ENCODE data around the gene KCNJ1.

KCNJ1 gene

DNA sequence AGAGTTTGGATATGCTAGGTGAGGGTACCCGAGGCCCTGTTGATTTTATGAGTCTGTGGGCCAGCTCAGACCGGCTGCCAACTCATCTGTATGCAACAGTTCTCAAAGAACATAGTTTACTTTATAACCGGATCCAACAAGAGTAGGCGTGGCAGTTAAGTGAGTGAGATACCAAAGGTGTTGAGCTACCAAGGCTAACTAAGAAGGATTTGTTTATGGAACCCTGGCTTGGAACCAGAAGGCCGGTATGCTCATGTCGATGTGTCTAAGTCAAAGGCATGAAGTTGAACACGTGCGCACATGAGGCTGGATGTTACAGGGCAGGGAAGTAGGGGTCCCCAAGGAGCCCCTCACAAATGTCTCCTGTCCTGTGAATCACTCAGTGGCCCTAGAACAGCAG is at the start of gene KCNJ1:
Gene KCNJ1, minus strand, starts transcription at position 20 of the 400 bp plus-strand sequence. CDS start 27,053 bp downstream, outside the sequence.
- no peak for DNase-seq (ENCODE audit: low read depth in 2 of 2)

DNA sequence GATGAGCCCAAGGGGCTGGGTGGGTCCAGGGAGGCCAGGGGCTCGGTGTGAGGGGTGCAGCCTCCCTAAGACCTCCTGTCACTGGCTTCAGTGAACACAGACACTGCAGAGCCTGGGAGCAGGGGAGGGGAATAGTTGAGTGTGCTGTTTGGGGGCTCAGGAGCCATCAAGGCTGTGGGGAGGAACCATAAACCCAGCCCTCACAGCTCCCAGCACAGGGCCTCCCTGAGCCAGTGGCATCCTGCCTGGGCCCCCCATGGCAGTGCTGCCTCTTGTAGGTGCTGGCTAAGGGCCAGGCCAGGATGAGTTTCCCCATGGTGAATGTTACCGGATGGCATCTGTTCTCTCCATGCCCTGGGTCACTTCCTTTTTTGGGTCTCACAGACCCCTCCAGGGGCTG is 49.6 kb upstream of the KCNJ1 start:
- no peak for DNase-seq (ENCODE audit: low read depth in 2 of 2)

DNA sequence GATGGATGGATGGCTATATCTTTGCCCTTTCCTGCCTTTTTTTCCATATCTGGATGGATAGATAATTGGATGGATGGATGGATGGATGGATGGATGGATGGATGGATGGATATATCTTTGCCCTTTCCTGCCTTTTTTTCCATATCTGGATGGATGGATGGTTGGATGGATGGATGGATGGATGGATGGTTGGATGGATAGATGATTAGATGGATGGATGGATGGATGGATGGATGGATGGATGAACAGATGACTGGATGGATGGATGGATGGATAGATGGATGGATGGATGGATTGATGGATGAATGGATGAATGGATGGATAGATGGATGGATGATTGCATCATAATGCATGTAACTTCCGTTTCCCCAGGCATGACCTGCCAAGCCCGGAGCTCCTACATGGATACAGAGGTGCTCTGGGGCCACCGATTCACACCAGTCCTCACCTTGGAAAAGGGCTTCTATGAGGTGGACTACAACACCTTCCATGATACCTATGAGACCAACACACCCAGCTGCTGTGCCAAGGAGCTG is 49.0 kb upstream of the KCNJ1 start:
- no peak for DNase-seq (ENCODE audit: low read depth in 2 of 2)

DNA sequence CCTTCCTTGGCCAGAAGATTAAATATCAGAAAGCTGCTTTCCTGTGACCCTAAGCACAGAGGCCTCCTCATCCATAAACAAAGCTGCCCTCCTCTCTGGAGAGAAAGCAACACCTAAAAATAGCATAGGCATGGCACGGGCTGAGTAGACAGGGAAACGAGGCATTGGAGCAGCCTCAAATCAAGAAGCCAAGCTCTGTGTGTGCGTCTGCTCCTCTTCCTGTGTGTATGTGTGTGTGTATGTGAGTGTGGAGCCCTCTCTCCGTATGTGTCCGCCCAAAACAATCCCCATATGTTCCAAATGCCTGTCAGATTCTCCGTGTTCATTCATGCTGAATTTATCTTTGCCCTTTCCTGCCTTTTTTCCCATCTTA is 48.0 kb upstream of the KCNJ1 start:
- DNase-seq (ENCODE audit: low read depth in 2 of 2): no peak

DNA sequence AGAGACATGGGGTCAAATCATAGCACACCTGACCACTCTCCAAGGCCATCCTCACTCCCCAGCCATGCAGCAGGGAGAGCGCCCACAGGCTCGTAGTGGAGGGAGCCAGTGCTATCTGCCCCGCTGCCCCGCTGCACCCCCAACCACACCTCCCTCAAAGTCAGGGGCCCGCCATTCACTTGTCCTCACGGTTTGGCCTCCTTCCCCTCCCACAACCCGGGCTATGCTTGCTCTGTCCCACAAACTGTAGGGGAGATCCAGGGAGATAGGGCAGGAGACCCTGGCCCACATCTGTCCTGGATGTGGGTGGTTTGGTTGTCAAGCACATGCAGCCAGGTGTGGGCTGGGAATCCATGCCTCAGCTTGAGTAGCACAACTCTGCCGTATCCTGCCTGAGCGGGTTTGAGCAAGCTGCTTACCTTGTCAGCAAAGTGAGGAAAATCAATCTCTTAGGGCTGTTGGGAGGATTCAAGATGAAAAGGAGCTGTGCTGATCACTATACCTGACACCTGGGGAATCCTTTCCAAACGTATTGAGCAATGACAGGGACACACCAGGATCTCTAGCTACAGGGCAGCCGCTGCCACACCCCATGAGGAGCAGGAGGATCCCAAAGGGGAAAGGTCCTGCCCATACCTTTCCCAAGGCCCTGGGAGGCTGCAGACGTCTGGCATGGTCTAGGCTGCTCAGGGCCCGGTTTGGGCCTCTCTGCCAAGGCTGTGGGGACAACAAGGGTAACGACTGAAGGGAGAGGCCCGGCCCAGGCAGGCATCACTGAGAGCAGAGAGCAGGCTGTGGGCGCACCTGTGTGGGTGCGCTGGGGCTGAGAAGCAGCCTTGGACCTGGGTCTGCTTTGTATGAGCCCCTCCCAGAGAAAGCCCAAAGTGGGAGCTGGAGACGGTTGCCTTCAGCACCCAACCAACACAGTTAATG is 47.4 kb upstream of the KCNJ1 start:
- DNase-seq (ENCODE audit: low read depth in 2 of 2): no peak

DNA sequence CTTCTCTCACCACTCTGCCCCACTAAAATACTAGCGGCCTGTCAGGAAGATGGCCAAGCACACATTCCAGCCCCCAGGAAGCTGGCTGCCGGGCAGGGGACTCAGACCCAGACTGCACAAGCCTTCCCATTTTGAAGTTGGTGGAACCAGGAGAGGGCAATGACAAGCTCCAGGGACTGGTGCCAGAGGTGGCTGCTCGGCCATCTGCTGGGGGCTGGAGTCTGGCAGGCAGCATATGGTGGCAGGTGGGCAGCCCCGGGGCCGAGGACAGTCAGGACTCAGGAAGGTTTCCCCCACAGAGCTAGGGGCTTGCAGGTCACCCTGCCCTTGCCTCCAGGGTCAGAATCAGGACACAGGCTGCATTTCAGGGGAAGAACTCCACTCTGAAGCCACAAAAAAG is 46.7 kb upstream of the KCNJ1 start:
- DNase-seq (ENCODE audit: low read depth in 2 of 2): no peak

DNA sequence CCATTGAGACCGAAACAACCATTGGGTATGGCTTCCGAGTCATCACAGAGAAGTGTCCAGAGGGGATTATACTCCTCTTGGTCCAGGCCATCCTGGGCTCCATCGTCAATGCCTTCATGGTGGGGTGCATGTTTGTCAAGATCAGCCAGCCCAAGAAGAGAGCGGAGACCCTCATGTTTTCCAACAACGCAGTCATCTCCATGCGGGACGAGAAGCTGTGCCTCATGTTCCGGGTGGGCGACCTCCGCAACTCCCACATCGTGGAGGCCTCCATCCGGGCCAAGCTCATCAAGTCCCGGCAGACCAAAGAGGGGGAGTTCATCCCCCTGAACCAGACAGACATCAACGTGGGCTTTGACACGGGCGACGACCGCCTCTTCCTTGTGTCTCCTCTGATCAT is 44.6 kb upstream of the KCNJ1 start:
- DNase-seq (ENCODE audit: low read depth in 2 of 2): no peak

DNA sequence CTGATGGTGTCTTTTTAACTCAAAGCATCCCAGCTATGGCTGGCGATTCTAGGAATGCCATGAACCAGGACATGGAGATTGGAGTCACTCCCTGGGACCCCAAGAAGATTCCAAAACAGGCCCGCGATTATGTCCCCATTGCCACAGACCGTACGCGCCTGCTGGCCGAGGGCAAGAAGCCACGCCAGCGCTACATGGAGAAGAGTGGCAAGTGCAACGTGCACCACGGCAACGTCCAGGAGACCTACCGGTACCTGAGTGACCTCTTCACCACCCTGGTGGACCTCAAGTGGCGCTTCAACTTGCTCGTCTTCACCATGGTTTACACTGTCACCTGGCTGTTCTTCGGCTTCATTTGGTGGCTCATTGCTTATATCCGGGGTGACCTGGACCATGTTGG is 44.1 kb upstream of the KCNJ1 start:
- no peak for DNase-seq (ENCODE audit: low read depth in 2 of 2)

DNA sequence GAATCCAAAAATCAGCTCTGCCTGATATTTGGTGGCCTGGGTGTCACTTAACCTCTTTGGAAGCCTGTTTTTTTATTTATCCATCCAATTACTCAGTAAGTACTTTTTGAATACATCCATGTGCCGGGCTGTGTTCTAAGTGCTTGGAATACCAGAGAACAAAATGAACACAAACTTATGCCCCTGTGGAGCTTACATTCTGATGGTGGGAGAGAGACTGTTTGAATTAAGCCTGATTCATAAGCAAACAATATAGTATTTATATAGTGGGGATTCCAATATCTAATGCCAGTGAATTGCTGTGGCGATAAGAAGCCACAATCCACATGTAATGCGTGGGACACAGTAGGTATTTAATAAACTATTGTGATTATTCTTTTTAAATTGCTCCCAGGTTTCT is 43.5 kb upstream of the KCNJ1 start:
- no peak for DNase-seq (ENCODE audit: low read depth in 2 of 2)

DNA sequence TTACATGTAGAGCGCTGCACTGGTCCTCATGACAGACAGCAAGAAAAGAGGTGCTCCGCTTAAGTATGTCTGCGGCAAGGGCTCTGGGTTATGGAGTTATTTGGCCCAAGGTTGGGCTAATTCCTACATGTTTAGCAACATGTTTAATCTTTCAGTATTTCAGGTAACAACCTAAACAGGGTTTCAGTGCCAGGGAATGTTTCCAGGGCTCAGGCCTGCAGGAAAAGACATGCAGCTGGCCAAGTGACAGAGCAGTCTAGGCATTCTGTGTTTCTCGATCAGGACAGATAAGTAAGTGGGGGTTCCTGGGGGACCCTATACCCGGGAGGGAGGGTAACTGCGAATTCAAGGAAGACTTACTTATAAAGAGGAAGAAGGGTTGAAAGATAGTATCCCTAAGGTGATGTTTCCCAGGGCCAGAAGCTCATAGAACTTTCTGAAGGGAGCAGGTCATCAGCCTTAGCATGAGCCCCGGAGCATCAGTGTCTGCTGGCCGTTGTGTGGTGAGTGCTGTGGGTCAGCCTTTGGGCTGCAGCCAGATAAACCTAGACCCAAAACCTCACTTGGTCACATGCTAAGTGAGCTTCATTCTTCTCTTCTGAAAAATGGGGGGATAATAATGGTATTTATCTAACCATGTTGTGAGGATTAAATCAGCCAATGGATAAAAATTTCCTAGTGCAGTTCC is 42.5 kb upstream of the KCNJ1 start:
- DNase-seq (ENCODE audit: low read depth in 2 of 2): no peak

DNA sequence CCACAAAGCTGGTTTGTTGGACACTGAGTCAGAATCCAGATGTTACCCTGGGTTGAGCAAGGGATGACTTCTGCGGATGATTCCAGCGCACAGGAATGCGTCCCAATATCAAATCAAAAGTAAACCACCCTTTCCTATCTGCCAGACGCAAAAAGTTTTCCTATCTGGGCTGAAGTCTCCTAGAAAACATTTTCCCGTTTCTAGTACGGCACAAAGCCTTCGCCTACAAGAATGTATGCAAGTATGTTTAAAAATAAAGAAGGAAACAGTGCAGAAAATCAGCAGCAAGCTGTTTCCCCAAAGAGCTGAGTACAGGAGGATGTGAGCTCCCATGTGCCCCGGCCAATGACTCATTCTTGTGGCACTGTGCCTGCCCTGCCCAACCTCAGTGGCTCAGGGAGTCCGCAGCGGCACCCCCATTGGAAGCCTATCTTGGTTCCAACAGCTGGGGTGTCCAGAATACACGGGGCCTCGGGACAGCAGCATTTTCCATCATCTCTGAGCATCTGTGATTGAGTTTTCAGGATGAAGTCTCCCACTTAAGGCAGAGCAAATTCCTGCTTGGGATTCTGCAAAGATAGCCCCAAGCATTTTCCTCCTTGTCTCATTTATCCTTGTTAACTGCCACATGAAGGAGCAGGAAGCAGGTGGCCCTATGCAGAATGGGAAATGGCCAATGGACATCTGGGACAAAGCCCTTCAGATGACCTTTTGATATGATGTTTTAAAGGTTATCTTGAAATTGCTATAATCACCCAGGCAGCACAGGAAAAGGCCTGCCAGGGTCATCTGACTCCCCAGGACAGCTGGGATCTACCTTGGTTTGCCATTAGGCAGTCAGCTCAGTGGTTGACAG is 41.5 kb upstream of the KCNJ1 start:
- DNase-seq (ENCODE audit: low read depth in 2 of 2): no peak

DNA sequence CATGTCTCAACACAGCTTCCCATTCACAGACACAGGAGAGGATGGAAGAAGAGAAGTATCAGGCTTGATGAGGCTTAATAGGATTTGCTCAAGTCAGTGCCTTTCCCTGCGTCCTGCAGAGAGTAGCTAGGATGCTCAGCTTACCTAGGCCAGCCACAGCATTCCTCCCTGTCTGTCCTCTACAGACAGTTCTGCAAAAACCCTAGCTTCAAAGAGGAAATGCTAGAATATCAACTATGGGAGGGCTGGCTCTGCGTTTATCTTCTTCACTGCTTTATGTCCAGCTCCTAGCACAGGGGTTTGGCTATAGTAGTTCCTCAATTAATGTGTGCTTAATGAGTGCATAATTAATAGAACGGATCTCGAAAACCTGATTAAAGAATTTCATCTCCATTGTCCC is 40.5 kb upstream of the KCNJ1 start:
- no peak for DNase-seq (ENCODE audit: low read depth in 2 of 2)

DNA sequence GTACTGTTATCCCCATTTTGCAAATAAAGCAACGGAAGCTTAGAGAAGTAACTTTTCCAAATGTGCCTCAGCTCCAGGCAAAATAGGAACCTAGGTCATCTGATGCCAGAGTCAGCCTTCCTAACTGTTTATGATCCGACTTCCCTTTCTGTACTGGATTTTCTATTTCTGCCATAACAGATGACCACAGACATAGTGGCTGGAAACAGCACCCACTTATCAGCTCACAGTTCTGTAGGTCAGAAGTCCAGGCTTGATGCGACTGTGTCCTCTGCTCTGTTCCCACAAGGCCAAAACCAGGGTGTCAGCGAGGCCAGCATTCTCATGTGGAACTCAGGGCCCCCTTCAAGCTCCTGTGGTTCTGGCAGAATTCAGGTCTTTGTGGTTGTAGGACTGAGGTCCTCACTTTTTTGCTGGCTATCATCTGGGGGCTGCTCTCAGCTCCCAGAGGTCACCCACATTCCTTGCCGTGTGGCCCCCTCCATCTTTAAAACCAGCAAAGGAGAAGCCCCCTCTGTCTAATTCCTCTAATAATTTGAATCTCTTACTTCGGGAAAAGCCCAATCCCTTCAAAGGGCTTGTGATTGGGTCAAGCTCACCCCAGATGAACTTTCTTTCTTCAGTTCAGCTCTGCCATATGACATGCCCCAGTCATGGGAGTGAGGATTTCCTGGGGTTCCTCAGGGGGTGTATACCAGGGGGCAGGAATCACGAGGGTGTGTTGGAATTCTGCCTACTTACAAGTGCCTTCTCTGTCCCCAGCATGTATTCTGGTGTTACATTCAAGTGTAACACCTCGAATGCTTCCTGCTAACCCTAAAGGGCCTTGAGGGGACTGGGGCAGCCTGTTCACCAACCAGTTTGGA is 39.3 kb upstream of the KCNJ1 start:
- DNase-seq (ENCODE audit: low read depth in 2 of 2): no peak

DNA sequence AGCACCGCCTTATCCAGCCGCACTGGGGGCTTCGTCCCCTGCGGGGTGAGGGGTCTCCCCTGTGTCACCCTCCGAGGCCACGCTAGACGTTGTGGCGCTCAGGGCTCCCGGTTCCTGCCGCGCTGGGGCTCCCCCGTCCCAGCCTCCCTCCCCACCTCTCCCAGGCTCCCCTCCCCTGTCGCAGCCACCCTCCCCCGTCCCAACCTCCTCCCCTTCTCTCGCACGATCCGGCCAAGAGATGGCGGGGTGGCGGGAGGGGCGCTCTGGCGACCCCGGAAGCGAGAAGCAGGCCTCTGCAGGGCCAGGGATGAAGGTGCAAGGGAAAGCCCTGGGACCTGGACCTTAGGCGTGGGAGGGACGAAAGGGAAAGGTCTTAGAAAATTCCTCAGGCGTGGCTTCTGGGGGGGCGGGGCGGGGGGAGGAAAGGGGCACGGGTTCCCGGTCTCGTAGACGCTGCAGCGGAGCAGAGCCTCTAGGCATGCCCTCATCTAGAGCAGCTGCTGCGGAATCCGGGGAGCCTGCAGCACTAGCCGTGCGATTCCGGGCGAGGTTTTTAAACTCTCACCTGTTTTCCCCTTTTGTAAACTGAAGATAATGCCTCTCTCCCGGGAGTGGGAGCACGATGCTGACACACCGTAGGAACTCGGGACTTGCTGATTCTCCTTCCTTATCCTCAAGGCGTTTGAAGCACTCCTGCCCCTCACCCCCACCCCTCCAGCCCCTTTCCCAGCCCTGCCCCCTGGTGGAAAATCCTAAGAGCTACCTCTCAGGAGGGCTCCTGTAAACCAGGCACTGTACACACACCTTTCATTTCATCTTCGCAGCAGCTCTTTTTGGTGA is 38.5 kb upstream of the KCNJ1 start:
- DNase-seq (ENCODE audit: low read depth in 2 of 2): no peak

DNA sequence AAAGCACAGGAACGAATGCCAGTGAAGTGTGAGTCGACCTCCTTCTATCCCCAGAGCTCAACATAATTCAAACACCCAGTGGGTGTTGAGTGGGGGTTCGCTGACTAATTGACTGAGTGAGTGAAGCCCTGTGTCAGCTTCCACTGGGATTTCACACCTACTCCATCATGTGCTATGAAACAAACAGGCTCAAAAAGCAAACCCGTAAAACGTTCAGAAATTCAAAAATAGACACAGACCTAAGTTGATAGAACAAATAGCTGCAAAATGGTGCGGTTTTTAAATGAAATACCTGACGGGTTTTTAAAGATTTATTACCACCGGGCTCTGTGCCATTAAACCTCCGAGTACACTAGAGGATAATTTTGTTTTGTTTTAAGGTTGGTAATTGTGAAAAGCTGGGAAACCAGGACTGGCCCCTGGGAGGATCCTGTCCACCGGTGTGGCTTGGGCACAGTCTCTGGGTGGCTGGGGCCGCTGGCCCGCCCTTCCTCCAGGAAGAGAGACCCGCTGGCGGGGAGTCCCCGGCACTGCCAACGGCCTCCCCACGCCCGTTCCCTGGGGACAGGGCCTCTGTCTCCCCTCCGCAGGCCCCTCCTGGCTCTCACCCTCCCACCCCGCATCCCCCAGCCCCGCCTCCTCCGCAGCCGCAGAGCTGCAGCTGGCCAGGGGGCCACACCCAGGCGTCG is 37.7 kb upstream of the KCNJ1 start:
- DNase-seq (ENCODE audit: low read depth in 2 of 2): no peak

DNA sequence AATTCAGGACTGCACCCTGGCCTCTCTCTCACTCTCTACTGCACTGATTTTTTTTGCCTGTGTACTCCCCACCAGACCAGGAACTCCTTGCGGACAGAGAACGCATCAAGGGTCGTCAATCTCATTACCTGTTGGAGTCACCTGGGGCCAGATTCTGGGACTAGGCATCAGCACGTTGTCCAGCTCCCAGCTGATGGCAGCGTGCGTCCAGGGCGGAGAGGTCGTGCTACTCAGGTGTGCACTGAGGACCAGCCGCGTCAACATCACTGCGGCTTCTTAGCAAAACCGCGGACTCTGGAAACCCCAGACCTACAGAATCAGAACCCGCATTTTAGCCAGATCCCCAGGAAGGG is 37.2 kb upstream of the KCNJ1 start:
- DNase-seq (ENCODE audit: low read depth in 2 of 2): no peak

DNA sequence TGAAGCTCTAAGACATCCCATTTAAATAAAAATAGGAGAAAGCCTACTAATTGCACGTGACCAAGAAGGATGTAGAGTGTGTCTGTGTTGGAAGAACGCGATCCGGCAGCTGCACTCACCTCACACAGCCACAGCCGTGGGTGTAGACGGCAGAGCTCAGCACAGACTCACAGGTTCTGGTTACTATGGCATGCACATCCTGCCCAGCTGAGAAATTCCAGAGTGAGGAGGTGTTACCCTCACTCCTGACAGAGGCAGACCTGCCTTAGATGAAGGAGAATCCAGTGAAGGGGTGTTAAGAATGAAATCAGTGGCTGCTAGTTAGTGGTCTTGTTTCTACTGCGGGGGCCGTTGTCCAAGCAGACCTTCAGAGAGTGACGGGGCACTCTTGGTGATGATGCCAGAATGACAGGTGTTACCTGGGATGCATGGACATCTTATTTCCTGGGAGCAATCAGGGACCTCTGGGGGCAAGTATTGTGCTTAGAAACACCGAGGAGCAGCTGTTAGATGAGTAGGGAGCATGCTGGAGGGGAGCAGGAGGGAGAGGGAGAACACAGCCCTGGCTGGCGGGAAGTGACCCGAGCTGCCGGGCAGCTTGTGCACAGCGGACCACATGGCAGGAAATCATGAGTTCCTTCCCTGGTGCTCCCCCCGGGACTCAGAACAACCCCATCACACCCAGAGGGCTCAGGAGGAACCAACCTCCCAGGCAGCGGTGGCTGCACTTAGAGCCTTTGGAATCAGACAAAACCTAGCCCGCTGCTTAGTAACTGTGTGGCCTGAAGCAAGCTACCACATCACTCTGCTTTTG is 36.4 kb upstream of the KCNJ1 start:
- DNase-seq (ENCODE audit: low read depth in 2 of 2): no peak

DNA sequence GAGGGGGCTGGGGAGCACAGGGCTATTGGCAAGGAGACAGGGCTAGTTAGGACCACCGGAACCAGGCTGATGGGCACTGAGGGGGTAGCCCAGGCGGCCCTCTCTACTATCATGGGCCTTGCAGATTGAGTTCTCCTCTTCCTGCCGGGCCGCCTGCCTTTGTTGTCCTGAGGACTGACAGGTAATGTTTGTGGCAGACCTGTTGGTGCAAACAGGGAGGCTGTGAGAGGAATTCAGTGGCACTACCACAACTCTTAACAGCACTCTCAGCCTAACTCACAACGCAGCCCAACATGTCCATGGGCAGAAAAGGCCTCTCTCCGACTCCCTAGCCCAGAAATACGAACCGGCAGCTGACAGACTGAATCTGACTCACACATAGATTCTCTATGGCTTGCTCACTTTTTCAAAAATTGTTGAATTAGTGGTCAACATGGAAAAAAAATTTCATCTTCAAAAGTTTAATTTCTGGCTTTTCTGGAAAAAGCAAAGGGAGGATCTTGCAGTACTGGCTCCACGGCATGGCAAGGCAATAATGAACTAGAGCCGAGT is 35.5 kb upstream of the KCNJ1 start:
- no peak for DNase-seq (ENCODE audit: low read depth in 2 of 2)

Measured in stimulated activated CD8-positive, alpha-beta memory T cell treated with anti-CD3 and anti-CD28 coated beads, Interleukin-7, amount 100 ng/mL, for 4 hours (primary cell).